Measurements from ENCODE around the gene CSNK1A1L.

Gene CSNK1A1L

DNA sequence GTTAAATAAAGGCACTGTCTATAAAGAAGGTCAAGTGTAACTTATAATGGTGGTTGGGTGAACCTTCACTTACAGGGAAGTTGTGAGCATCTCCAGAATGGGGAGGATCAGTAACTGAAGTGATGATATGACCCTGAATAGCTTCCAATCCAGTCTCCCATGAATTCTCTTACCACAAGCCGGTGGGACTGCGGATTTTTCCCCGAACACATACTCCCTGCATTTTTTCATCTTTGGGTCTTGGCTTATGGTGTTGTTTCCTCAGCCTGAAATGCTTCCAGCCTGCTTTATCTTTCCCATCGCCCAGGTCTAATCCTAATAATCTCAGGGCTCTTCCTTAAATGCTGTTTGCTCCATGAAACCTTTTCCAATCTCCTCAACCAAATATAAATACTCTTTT lies 2.0 kb upstream of the CSNK1A1L start:
- in situ Hi-C loops (cut with HindIII; ENCODE audit: low sequenced_read_pairs): no loop called here

GRCh38 chr13:37106642-37107041 lies 1.2 kb upstream of the CSNK1A1L start:
- in situ Hi-C loops (cut with HindIII; ENCODE audit: low sequenced_read_pairs): no loop called here

- in situ Hi-C loops (cut with HindIII; ENCODE audit: low sequenced_read_pairs): no loop called here
Measured at GRCh38 chr13:37102896-37103295, 2.6 kb downstream of the CSNK1A1L start.

- in situ Hi-C loops (cut with HindIII; ENCODE audit: low sequenced_read_pairs): no loop called here
Measured at GRCh38 chr13:37101201-37101600, 4.3 kb downstream of the CSNK1A1L start.

DNA sequence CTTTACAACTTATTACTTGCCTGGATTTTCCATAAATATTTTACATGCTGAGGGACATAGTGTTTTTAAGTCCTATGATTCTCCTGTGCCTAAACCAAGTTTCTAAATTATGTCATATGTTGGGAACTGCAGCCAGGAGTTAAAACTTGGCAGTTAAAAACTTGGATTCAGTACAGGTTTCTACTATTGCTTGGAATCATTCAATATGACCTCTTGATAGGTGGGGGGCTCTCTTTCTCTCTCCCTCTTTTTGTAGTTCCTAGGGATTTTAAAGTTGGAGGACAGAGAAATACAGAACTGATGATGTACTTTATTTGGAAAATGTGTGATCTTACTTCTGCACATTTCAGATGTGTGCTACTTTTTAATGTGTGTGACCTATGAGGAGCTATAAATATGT lies 4.7 kb downstream of the CSNK1A1L start:
- in situ Hi-C loops (cut with HindIII; ENCODE audit: low sequenced_read_pairs): no loop called here

GRCh38 chr13:37097076-37097475 lies 8.4 kb downstream of the CSNK1A1L start:
- in situ Hi-C loops (cut with HindIII; ENCODE audit: low sequenced_read_pairs): no loop called here

- in situ Hi-C loops (cut with HindIII; ENCODE audit: low sequenced_read_pairs): no loop called here
Measured at GRCh38 chr13:37094840-37095239, 10.6 kb downstream of the CSNK1A1L start.

DNA sequence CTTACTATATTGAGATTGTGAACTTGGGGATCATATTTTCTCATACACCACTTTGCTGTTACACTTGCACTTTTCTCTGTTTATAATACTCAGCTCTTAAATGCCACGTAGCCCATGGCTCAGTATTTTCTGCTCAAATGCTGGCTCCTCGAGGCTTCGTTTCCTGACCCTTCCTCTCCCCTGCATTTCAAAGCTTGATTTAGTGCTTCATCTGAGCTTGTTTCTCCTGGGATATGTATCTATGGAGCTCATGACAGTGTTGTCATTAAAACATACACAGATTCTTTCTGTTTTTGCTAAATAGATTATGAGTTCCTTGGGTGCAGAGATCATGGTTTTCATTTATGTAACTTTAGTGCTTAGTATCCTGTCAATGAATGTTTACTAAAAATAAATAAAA lies 11.4 kb downstream of the CSNK1A1L start:
- in situ Hi-C loops (cut with HindIII; ENCODE audit: low sequenced_read_pairs): no loop called here

DNA sequence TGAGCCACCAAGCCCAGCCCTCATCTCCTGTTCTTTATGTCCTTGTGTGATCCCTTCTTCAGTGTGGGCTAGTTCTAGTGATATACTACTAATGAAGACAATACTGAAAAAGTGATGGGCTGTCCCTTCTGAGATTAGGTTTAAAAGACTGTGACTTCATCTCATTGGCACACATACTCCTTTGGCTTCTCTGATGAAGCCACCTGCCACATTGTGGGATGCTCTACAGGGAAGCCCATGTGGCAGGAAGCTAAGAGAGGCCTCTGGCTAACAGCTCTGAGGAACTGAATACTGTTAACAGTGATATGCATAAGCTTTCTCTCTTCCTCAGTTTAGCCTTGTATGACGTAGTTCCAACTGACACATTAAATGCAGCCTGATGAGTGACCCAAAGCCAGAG lies 13.6 kb downstream of the CSNK1A1L start:
- in situ Hi-C loops (cut with HindIII; ENCODE audit: low sequenced_read_pairs): no loop called here

GRCh38 chr13:37090912-37091311 lies 14.6 kb downstream of the CSNK1A1L start:
- in situ Hi-C loops (cut with HindIII; ENCODE audit: low sequenced_read_pairs): no loop called here

GRCh38 chr13:37089495-37089894 lies 16.0 kb downstream of the CSNK1A1L start:
- in situ Hi-C loops (cut with HindIII; ENCODE audit: low sequenced_read_pairs): no loop called here

- in situ Hi-C loops (cut with HindIII; ENCODE audit: low sequenced_read_pairs): no loop called here
Measured at GRCh38 chr13:37087486-37087885, 18.0 kb downstream of the CSNK1A1L start.

DNA sequence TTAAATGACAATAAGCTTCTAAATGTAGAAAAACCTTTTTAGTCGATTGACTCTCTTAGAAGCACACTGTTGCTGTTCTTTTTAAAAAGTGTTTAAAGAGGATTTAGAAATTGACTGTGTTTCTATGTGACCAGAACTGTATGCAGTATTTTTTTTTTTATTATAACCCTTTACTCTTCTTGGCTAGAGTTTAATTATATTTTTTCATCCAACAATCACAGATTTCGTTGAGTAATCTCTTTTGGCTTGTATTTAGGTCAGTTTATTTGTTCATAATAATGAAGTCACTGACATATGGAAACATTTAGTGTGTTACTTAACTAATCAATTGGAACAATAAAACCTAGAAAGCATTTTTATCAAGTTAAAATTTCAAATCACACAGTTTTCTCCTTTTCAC lies 19.9 kb downstream of the CSNK1A1L start:
- in situ Hi-C loops (cut with HindIII; ENCODE audit: low sequenced_read_pairs): no loop called here

- in situ Hi-C loops (cut with HindIII; ENCODE audit: low sequenced_read_pairs): no loop called here
Measured at GRCh38 chr13:37076818-37077217, 28.6 kb downstream of the CSNK1A1L start.

GRCh38 chr13:37075164-37075563 lies 30.3 kb downstream of the CSNK1A1L start:
- in situ Hi-C loops (cut with HindIII; ENCODE audit: low sequenced_read_pairs): no loop called here

- in situ Hi-C loops (cut with HindIII; ENCODE audit: low sequenced_read_pairs): no loop called here
Measured at GRCh38 chr13:37074703-37075102, 30.8 kb downstream of the CSNK1A1L start.

DNA sequence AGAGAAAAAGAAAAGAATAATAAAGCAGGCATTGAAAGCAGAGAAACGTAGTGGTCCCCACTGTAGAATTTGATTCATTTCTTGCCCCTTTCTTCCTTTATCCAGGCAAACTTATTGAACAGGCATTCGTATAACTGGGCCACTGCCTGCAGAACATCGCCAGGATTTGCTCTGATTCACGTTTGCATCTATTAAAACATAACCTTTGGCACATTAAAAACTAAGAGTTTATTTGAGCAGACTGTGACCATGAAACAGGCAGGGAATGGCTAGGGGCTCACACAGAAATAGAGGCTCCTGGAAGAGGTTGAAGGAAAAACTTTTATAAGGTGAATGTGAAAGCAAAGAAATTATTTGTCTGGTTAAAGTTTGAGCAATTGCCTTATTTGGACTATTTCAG lies 33.4 kb downstream of the CSNK1A1L start:
- in situ Hi-C loops (cut with HindIII; ENCODE audit: low sequenced_read_pairs): no loop called here

DNA sequence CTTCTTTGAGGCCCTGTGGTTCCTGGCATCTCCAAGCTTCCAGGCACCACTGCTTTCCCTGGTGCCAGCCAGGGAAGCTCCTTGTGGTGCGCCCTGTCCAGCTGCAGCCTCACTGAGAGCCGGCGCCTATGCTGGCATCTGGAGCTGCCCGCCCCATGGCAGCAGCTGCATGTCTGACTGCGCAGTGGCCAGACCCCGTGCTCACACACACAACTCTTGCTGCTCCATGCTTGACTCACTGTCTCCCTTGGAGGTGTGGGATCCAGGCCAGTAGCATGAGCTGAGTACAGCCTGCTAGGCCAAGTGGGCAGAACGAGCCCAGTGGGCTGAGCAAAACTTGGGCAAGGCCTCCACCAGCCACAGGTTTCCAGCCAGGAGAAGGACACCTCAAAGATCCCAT lies 34.5 kb downstream of the CSNK1A1L start:
- in situ Hi-C loops (cut with HindIII; ENCODE audit: low sequenced_read_pairs): no loop called here

DNA sequence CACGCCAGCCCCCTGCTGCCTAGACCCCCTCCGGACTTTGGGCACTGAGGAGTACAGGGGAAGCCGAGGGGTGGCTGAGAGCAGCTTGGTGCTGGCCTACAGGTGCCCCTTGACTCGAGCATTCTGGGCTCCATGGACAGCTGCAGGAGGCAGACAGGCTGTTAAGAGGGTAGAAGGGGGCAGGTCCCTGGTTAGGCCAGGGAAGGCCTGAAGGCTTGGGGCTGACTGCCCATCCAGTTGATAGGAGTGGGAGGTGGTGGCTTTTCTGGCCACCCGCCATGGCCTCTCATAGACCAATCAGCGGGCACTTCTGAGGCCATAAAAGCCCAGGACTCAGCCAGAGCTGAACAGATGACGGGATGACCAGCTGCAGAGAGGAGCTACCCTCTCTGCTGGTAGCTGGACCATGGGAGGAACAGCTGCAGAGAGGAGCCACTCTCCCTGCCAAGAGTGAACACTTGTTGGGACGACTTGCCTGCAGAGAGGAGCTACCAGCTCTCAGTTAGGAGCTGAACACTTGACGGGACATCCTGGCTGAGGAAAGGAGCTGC lies 35.2 kb downstream of the CSNK1A1L start:
- in situ Hi-C loops (cut with HindIII; ENCODE audit: low sequenced_read_pairs): no loop called here

GRCh38 chr13:37069597-37070103 lies 35.8 kb downstream of the CSNK1A1L start:
- in situ Hi-C loops (cut with HindIII; ENCODE audit: low sequenced_read_pairs): no loop called here

- in situ Hi-C loops (cut with HindIII; ENCODE audit: low sequenced_read_pairs): no loop called here
Measured at GRCh38 chr13:37068962-37069361, 36.5 kb downstream of the CSNK1A1L start.

DNA sequence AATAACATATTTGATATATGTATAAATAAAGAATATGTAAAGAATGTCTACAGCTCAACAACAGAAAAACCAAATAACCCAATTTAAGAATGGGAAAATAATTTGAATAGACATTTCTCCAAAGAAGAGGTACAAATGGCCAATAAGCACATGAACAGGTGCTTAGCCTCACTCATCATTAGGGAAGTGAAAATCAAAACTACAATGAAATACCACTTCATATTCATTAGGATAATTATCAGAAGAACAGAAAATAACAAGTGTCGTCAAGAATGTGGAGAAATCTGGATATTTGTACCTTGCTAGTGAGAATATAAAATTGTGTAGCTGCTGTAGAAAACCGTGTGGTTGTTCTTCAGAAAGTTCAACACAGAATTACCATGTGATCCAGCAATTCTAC lies 37.6 kb downstream of the CSNK1A1L start:
- in situ Hi-C loops (cut with HindIII; ENCODE audit: low sequenced_read_pairs): no loop called here

GRCh38 chr13:37065890-37066526 lies 39.5 kb downstream of the CSNK1A1L start:
- in situ Hi-C loops (cut with HindIII; ENCODE audit: low sequenced_read_pairs): no loop called here

All from DLD1 (cell line).